ENCODE data around the gene MCEMP1.

DNA sequence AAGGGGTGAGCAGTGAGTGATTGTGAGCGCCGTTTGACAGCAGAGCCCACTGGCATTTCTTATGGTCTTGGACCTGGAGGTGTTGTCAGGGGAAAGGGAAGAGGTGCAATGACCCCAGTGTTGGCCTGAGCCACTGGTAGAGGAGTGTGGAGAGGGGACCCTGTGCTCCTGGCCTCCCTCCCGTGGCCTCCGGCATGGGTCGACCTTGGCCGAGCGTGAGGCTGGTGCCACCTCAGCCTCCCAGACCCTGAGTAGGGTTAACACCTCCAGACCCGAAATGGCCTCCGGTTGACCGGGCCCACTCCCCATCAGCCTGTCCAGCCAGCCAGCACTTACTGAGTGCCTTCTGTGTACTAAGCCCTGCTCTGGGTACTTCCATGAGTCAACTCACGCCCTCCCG is 10.3 kb downstream of the MCEMP1 start:
- TF ChIP-seq, protein P1, sequence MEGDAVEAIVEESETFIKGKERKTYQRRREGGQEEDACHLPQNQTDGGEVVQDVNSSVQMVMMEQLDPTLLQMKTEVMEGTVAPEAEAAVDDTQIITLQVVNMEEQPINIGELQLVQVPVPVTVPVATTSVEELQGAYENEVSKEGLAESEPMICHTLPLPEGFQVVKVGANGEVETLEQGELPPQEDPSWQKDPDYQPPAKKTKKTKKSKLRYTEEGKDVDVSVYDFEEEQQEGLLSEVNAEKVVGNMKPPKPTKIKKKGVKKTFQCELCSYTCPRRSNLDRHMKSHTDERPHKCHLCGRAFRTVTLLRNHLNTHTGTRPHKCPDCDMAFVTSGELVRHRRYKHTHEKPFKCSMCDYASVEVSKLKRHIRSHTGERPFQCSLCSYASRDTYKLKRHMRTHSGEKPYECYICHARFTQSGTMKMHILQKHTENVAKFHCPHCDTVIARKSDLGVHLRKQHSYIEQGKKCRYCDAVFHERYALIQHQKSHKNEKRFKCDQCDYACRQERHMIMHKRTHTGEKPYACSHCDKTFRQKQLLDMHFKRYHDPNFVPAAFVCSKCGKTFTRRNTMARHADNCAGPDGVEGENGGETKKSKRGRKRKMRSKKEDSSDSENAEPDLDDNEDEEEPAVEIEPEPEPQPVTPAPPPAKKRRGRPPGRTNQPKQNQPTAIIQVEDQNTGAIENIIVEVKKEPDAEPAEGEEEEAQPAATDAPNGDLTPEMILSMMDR (IDR thresholded peaks at IDR 0.05) = no peak
- TF ChIP-seq ZFX (IDR thresholded peaks at IDR 0.05; ENCODE audit: borderline replicate concordance) = no peak
